Subcutaneous abdominal adipose tissue (tissue), 5 donors: ENCODE measurements around the gene CBFA2T3.

ENCODE experiments used
- H3K27ac ChIP-seq: one replicate; pipeline ENCODE4 v1.7.0; 2013; ENCODE audit warnings: low read depth, mild to moderate bottlenecking, inconsistent platforms, low read length, moderate library complexity
- H3K27me3 ChIP-seq, 5 donors: one replicate each; pipeline ENCODE4 v1.7.0; 2013; ENCODE audit warnings: low read length in 5 of 5, inconsistent platforms in 1 of 5; ENCODE audit not compliant: control insufficient read depth in 5 of 5, insufficient read depth in 4 of 5
- H3K36me3 ChIP-seq, 5 donors: one replicate each; pipeline ENCODE4 v1.7.0; 2013; ENCODE audit warnings: low read length in 5 of 5; ENCODE audit not compliant: control insufficient read depth in 5 of 5, insufficient read depth in 5 of 5
- H3K4me1 ChIP-seq, 5 donors: one replicate each; pipeline ENCODE4 v1.7.0; 2013; ENCODE audit warnings: low read length in 5 of 5, mild to moderate bottlenecking in 3 of 5, moderate library complexity in 1 of 5; ENCODE audit not compliant: control insufficient read depth in 5 of 5, insufficient read depth in 5 of 5
- H3K4me3 ChIP-seq, 5 donors: one replicate each; pipeline ENCODE4 v1.7.0; 2013; ENCODE audit warnings: low read length in 5 of 5, low read depth in 1 of 5
- H3K9ac ChIP-seq, 5 donors: one replicate each; pipeline ENCODE4 v1.7.0; 2013; ENCODE audit warnings: low read length in 5 of 5, mild to moderate bottlenecking in 4 of 5, moderate library complexity in 3 of 5
- H3K9me3 ChIP-seq, 5 donors: one replicate each; pipeline ENCODE4 v1.7.0; 2013; ENCODE audit warnings: low read length in 5 of 5; ENCODE audit not compliant: control insufficient read depth in 5 of 5
- donor health status: healthy.
- donor health status: healthy.
- donor health status: healthy.
- donor health status: healthy.
- donor health status: healthy.

Gene CBFA2T3

GRCh38 chr16:88871349-88871702 lies 105.7 kb downstream of the CBFA2T3 start:
- H3K27me3 ChIP-seq: peaks cover 29 to 37% (median 34%) of the 10 kb centered on the region in 5 donors

GRCh38 chr16:88870608-88871348 lies 106.2 kb downstream of the CBFA2T3 start:
- H3K27me3 ChIP-seq: peaks cover 34 to 42% (median 35%) of the 10 kb centered on the region in 5 donors
- no peak overlapping the region for H3K27ac ChIP-seq
- peak overlapping the region in 3 of 5 donors; percentile 22 to 57 (median 38) for H3K4me3 ChIP-seq

More at GRCh38 chr16:88871349-88871702, 105.7 kb downstream of the CBFA2T3 start:
- peaks cover 0 to 8% (median 0%) of the 10 kb centered on the region in 5 donors for H3K36me3 ChIP-seq
- peak overlapping the region in 2 of 5 donors; percentile 38 to 57 for H3K4me3 ChIP-seq
- peaks cover 0 to 12% (median 9%) of the 10 kb centered on the region in 5 donors for H3K4me1 ChIP-seq
- H3K9me3 ChIP-seq: no peaks in the 10 kb centered on the region
- H3K9ac ChIP-seq: peak overlapping the region in 2 of 5 donors; percentile 48
- H3K27ac ChIP-seq: no peak overlapping the region

GRCh38 chr16:88869673-88869980 lies 107.4 kb downstream of the CBFA2T3 start:
- no peak overlapping the region for H3K9ac ChIP-seq
- H3K27ac ChIP-seq: no peak overlapping the region
- peaks cover 35 to 43% (median 36%) of the 10 kb centered on the region in 5 donors for H3K27me3 ChIP-seq
- H3K36me3 ChIP-seq: peaks cover 0 to 3% (median 0%) of the 10 kb centered on the region in 5 donors
- H3K4me1 ChIP-seq: peaks cover 0 to 12% (median 9%) of the 10 kb centered on the region in 5 donors
- H3K4me3 ChIP-seq: no peak overlapping the region
- no peaks in the 10 kb centered on the region for H3K9me3 ChIP-seq

More at GRCh38 chr16:88870608-88871348, 106.2 kb downstream of the CBFA2T3 start:
- Histone ChIP-seq H3K36me3 (peaks cover 0 to 8% (median 0%) of the 10 kb centered on the region in 5 donors), H3K4me1 (peaks cover 0 to 12% (median 9%) of the 10 kb centered on the region in 5 donors), H3K9me3 (no peaks in the 10 kb centered on the region), H3K9ac (peak overlapping the region in 3 of 5 donors; percentile 4 to 48 (median 48))

GRCh38 chr16:88868974-88869672 lies 107.9 kb downstream of the CBFA2T3 start:
- Histone ChIP-seq H3K4me1 (peaks cover 0 to 12% (median 9%) of the 10 kb centered on the region in 5 donors), H3K9me3 (no peaks in the 10 kb centered on the region), H3K9ac (no peak overlapping the region), H3K4me3 (no peak overlapping the region), H3K27ac (no peak overlapping the region), H3K27me3 (peaks cover 35 to 43% (median 36%) of the 10 kb centered on the region in 5 donors), H3K36me3 (no peaks in the 10 kb centered on the region)

GRCh38 chr16:88867581-88868246 lies 109.3 kb downstream of the CBFA2T3 start:
- Histone ChIP-seq H3K27me3 (peaks cover 31 to 42% (median 34%) of the 10 kb centered on the region in 5 donors), H3K4me3 (no peak overlapping the region), H3K27ac (no peak overlapping the region), H3K36me3 (peaks cover 0 to 8% (median 4%) of the 10 kb centered on the region in 5 donors), H3K9me3 (no peaks in the 10 kb centered on the region), H3K4me1 (peaks cover 0 to 12% (median 9%) of the 10 kb centered on the region in 5 donors), H3K9ac (no peak overlapping the region)

- Histone ChIP-seq H3K4me3 (no peak within 1 kb of the TSS), H3K9ac (no peak within 1 kb of the TSS), H3K9me3 (no peaks in the 10 kb centered on the region), H3K27me3 (peaks cover 25 to 34% (median 30%) of the 10 kb centered on the region in 5 donors), H3K27ac (no peak within 1 kb of the TSS), H3K4me1 (peaks cover 0 to 11% (median 9%) of the 10 kb centered on the region in 5 donors), H3K36me3 (peaks cover 0 to 22% (median 18%) of the 10 kb centered on the region in 5 donors)
Observed at GRCh38 chr16:88866151-88866920, 110.7 kb downstream of the CBFA2T3 start, which contains the start of gene PABPN1L. PABPN1L (minus strand) TSS chr16:88866660; CDS start chr16:88866606, 54 bp downstream.

GRCh38 chr16:88865742-88866141 lies 111.3 kb downstream of the CBFA2T3 start:
- Histone ChIP-seq H3K9me3 (no peaks in the 10 kb centered on the region), H3K4me3 (no peak overlapping the region), H3K27ac (no peak overlapping the region), H3K36me3 (peaks cover 0 to 28% (median 24%) of the 10 kb centered on the region in 5 donors), H3K9ac (no peak overlapping the region), H3K4me1 (peaks cover 0 to 5% (median 3%) of the 10 kb centered on the region in 5 donors), H3K27me3 (peaks cover 19 to 28% (median 25%) of the 10 kb centered on the region in 5 donors)

- H3K27me3 ChIP-seq: peaks cover 15 to 24% (median 20%) of the 10 kb centered on the region in 5 donors
- H3K27ac ChIP-seq: no peak overlapping the region
- peaks cover 0 to 32% (median 28%) of the 10 kb centered on the region in 5 donors for H3K36me3 ChIP-seq
- no peaks in the 10 kb centered on the region for H3K9me3 ChIP-seq
- no peak overlapping the region for H3K9ac ChIP-seq
- peaks cover 0 to under 1% (median 0%) of the 10 kb centered on the region in 5 donors for H3K4me1 ChIP-seq
- no peak overlapping the region for H3K4me3 ChIP-seq
Observed at GRCh38 chr16:88865310-88865709, 111.7 kb downstream of the CBFA2T3 start.

- Histone ChIP-seq H3K4me1 (no peaks in the 10 kb centered on the region), H3K9me3 (no peaks in the 10 kb centered on the region), H3K27ac (no peak overlapping the region)
Observed at GRCh38 chr16:88864521-88864920, 112.5 kb downstream of the CBFA2T3 start.

More at GRCh38 chr16:88864521-88864920, 112.5 kb downstream of the CBFA2T3 start:
- Histone ChIP-seq H3K9ac (no peak overlapping the region), H3K27me3 (peaks cover 10 to 21% (median 16%) of the 10 kb centered on the region in 5 donors), H3K36me3 (peaks cover 0 to 40% (median 36%) of the 10 kb centered on the region in 5 donors), H3K4me3 (no peak overlapping the region)
